Aorta (tissue), 4 donors: Measurements from ENCODE around the gene TCL1B. TPM values are rescaled to one million over a fixed set of nuclear protein-coding genes. Genes with fewer than 3 reads are reported as not detected.

Experiments used
- polyA plus RNA-seq, 2 donors: library from polyadenylated mRNA; stranded (reverse); fragments of 200-250 nt; gene quantifications; one replicate each; pipeline ENCODE4 v1.2.3, GENCODE V29; 2013
- total RNA-seq, 2 donors: library from RNA; stranded (reverse); fragmentation: NEBNext Ultra II Directional; extraction: Animal tissue kit (Norgen Biotek cat#: 25700); gene quantifications; one replicate each; pipeline ENCODE4 v1.2.1, GENCODE V29; 2021
- donor health status: healthy with polysubstance abuse.
- donor health status: Bipolar disorder and iron deficiency.
- donor health status: DM: no; HTN: no; CAD: no.
- donor health status: DM: yes; HTN: yes; CAD: no.

The TCL1B gene
- total and polyA plus RNA-seq, 4 donors = not detected

Other genes with a start within 250 kb of the TCL1B start
- gene SYNE3, start 169.8 kb upstream of the TCL1B start, total RNA-seq = 10 to 100 TPM; 39.1 to 61.5 TPM
- 1 to 10 TPM; 3.0 to 6.9 TPM for gene SYNE3, start 169.8 kb upstream of the TCL1B start, polyA plus RNA-seq
- gene GLRX5, start 151.4 kb upstream of the TCL1B start, total RNA-seq = 10 to 100 TPM; 20.1 to 22.4 TPM
- 10 to 100 TPM; 41.9 to 54.2 TPM for gene GLRX5, start 151.4 kb upstream of the TCL1B start, polyA plus RNA-seq
- not detected for gene TCL1A, start 27.7 kb downstream of the TCL1B start, total RNA-seq
- not detected for gene TCL1A, start 27.7 kb downstream of the TCL1B start, polyA plus RNA-seq
- not detected for gene TUNAR, start 190.4 kb downstream of the TCL1B start, total RNA-seq
- not detected for gene TUNAR, start 190.4 kb downstream of the TCL1B start, polyA plus RNA-seq